PFSK-1 (cell line): ENCODE data around the gene COA7.

Experiments
- FOXP2 ChIP-seq: optimal IDR thresholded peaks from 2 replicates; pipeline ENCODE3; 2011; ENCODE audit warnings: borderline replicate concordance, control low read depth, inconsistent platforms; ENCODE audit not compliant: insufficient read depth; ENCODE audit errors: extremely low read length, extremely low read depth
- POLR2AphosphoS5 ChIP-seq: IDR thresholded peaks from 2 replicates; pipeline ENCODE4 v1.6.1; 2012; ENCODE audit warnings: low read depth, mild to moderate bottlenecking, control low read depth, low read length, moderate library complexity
- TF ChIP-seq, protein P1 (sequence below), 2 experiments: IDR thresholded peaks; 2 replicates each; pipeline versions ENCODE4 v1.6.1 to v1.8.0; 2011 to 2012; ENCODE audit warnings: low read depth in 2 of 2, low read length in 2 of 2, control low read depth in 1 of 2, inconsistent platforms in 1 of 2, mild to moderate bottlenecking in 1 of 2, moderate library complexity in 1 of 2; ENCODE audit not compliant: insufficient read depth in 1 of 2

DNA sequence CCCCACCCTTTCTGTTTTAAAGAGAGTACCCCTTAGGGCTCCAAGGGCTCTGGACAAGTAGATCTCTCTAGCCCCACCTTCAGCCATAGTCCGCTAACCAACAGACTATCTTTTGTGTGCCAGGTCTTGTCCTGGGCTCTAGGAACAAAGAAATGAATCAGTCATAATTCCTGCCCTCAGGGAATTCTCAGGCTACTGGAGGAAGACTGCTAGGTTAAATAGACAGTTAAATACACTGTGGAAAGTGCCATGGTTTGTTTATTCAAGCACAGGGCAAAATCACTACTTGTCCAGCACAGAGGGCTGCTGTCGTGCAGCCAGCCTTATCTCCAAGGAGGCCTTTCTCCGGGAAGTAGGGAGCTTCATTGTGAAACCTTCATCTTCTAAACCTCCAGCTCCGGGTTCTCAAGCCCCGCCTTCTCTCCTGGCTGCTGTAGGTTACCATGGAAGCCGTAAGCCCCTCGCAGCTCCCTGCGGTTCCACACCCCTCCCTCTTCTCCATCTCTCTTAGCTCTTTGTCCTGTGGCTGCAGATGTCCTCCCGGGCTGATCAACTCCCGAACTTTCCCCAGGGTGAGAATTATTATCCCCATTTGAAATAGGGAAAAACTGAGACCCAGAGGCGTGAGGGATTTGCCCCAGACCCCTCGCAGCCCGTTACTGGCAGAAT lies 35.4 kb downstream of the COA7 start:
- TF ChIP-seq FOXP2: no peak
- TF ChIP-seq POLR2AphosphoS5: no peak
- TF ChIP-seq, protein P1, sequence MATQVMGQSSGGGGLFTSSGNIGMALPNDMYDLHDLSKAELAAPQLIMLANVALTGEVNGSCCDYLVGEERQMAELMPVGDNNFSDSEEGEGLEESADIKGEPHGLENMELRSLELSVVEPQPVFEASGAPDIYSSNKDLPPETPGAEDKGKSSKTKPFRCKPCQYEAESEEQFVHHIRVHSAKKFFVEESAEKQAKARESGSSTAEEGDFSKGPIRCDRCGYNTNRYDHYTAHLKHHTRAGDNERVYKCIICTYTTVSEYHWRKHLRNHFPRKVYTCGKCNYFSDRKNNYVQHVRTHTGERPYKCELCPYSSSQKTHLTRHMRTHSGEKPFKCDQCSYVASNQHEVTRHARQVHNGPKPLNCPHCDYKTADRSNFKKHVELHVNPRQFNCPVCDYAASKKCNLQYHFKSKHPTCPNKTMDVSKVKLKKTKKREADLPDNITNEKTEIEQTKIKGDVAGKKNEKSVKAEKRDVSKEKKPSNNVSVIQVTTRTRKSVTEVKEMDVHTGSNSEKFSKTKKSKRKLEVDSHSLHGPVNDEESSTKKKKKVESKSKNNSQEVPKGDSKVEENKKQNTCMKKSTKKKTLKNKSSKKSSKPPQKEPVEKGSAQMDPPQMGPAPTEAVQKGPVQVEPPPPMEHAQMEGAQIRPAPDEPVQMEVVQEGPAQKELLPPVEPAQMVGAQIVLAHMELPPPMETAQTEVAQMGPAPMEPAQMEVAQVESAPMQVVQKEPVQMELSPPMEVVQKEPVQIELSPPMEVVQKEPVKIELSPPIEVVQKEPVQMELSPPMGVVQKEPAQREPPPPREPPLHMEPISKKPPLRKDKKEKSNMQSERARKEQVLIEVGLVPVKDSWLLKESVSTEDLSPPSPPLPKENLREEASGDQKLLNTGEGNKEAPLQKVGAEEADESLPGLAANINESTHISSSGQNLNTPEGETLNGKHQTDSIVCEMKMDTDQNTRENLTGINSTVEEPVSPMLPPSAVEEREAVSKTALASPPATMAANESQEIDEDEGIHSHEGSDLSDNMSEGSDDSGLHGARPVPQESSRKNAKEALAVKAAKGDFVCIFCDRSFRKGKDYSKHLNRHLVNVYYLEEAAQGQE (IDR thresholded peaks at IDR 0.05; ENCODE audit: insufficient read depth in 1 of 2, low read depth in 2 of 2, low read length in 2 of 2): no peak
